GM21529 (cell line): ENCODE results near the gene RSPH6A.

ENCODE experiments used
- ATAC-seq: cut with Tn5 transposase; IDR thresholded peaks from one replicate; pipeline ENCODE4 v1.9.1; 2021; ENCODE audit not compliant: unreplicated experiment

Gene RSPH6A

GRCh38 chr19:45825917-45826893, 11.1 kb upstream of the RSPH6A start:
- no peak for ATAC-seq

GRCh38 chr19:45825263-45825605, 10.1 kb upstream of the RSPH6A start:
- ATAC-seq, result no peak

- no peak for ATAC-seq
Observed at GRCh38 chr19:45824531-45825262, 9.6 kb upstream of the RSPH6A start.

- ATAC-seq, result no peak
Observed at GRCh38 chr19:45824041-45824471, 8.9 kb upstream of the RSPH6A start.

- ATAC-seq, result no peak
Observed at GRCh38 chr19:45823182-45823581, 8.1 kb upstream of the RSPH6A start.

GRCh38 chr19:45822716-45823115, 7.6 kb upstream of the RSPH6A start:
- ATAC-seq, result no peak

GRCh38 chr19:45821570-45821969, 6.5 kb upstream of the RSPH6A start:
- no peak for ATAC-seq

GRCh38 chr19:45821103-45821521, 6.0 kb upstream of the RSPH6A start:
- ATAC-seq, result no peak

GRCh38 chr19:45820413-45821102, 5.5 kb upstream of the RSPH6A start:
- no peak for ATAC-seq

- ATAC-seq, result no peak
Observed at GRCh38 chr19:45819769-45820168, 4.7 kb upstream of the RSPH6A start.

- no peak for ATAC-seq
Observed at GRCh38 chr19:45817725-45818301, 2.7 kb upstream of the RSPH6A start.

- peak; percentile 89 for ATAC-seq
Observed at GRCh38 chr19:45817010-45817724, 2.1 kb upstream of the RSPH6A start.

GRCh38 chr19:45816236-45817009, 1.3 kb upstream of the RSPH6A start:
- no peak for ATAC-seq

GRCh38 chr19:45815481-45816216, 541 bp upstream of the RSPH6A start:
- ATAC-seq, result no peak

GRCh38 chr19:45814166-45814780, 835 bp downstream of the RSPH6A start:
- ATAC-seq, result no peak

- no peak for ATAC-seq
Observed at GRCh38 chr19:45812297-45812696, 2.8 kb downstream of the RSPH6A start.

- ATAC-seq, result no peak
Observed at GRCh38 chr19:45809643-45810159, 5.4 kb downstream of the RSPH6A start.

GRCh38 chr19:45805719-45806118, 9.4 kb downstream of the RSPH6A start:
- ATAC-seq, result no peak

- no peak for ATAC-seq
Observed at GRCh38 chr19:45804959-45805230, 10.2 kb downstream of the RSPH6A start.
